ENCODE data around the gene LDLRAD2. TPM values are rescaled to one million over a fixed set of nuclear protein-coding genes. Genes with fewer than 3 reads are reported as not detected.

The LDLRAD2 gene
- polyA plus RNA-seq, 1 of the 3 experiments (the other 2 are of a cell fraction): 0.02 TPM

GRCh38 chr1:21854751-21855131 lies 42.7 kb downstream of the LDLRAD2 start:
- H3K4me2 ChIP-seq: no peak overlapping the region
- H3K27ac ChIP-seq (ENCODE audit: low read depth in 2 of 2, low read length in 1 of 2): no peak overlapping the region
- DNase-seq: no peak
- CTCF ChIA-PET: no interaction called here
- H3K4me3 ChIP-seq (ENCODE audit: low read depth in 2 of 2, low read length in 1 of 2): no peak overlapping the region
- H3K9ac ChIP-seq: no peak overlapping the region
- WGBS (ENCODE audit: low lambda C conversion rate): 94% methylated on average over 5 of the region's 13 CpGs
- no peaks in the 10 kb centered on the region for H3K27me3 ChIP-seq (ENCODE audit: insufficient read depth)
- no peak overlapping the region for H2AFZ ChIP-seq (ENCODE audit: low read depth)
- no peaks in the 10 kb centered on the region for H3K9me2 ChIP-seq
- no peaks in the 10 kb centered on the region for H3F3A ChIP-seq (replicated peaks; ENCODE audit: insufficient read depth)
- H3K4me1 ChIP-seq (ENCODE audit: control insufficient read depth in 1 of 2, insufficient read depth in 2 of 2, low read depth in 1 of 2, low read length in 1 of 2): no peaks in the 10 kb centered on the region
- H3K36me3 ChIP-seq (replicated peaks in 1 of 2; ENCODE audit: control insufficient read depth in 1 of 2, insufficient read depth in 2 of 2, low read length in 1 of 2): peaks cover 6 to 32% of the 10 kb centered on the region in 2 experiments
- H3K79me2 ChIP-seq (ENCODE audit: insufficient read depth): no peaks in the 10 kb centered on the region
- no peak for TF ChIP-seq SIN3A (IDR thresholded peaks at IDR 0.05; ENCODE audit: borderline replicate concordance, low read depth, low read length)
- no peak for TF ChIP-seq GABPA (IDR thresholded peaks at IDR 0.05; ENCODE audit: low read depth)
- TF ChIP-seq MAX (IDR thresholded peaks at IDR 0.05; ENCODE audit: low read depth): no peak
- no peak for TF ChIP-seq SMC3 (IDR thresholded peaks at IDR 0.05; ENCODE audit: low read depth, low read length)
- TF ChIP-seq, protein P1, sequence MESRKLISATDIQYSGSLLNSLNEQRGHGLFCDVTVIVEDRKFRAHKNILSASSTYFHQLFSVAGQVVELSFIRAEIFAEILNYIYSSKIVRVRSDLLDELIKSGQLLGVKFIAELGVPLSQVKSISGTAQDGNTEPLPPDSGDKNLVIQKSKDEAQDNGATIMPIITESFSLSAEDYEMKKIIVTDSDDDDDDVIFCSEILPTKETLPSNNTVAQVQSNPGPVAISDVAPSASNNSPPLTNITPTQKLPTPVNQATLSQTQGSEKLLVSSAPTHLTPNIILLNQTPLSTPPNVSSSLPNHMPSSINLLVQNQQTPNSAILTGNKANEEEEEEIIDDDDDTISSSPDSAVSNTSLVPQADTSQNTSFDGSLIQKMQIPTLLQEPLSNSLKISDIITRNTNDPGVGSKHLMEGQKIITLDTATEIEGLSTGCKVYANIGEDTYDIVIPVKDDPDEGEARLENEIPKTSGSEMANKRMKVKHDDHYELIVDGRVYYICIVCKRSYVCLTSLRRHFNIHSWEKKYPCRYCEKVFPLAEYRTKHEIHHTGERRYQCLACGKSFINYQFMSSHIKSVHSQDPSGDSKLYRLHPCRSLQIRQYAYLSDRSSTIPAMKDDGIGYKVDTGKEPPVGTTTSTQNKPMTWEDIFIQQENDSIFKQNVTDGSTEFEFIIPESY (IDR thresholded peaks at IDR 0.05; ENCODE audit: borderline replicate concordance, low read depth): no peak
- TF ChIP-seq, protein P2, sequence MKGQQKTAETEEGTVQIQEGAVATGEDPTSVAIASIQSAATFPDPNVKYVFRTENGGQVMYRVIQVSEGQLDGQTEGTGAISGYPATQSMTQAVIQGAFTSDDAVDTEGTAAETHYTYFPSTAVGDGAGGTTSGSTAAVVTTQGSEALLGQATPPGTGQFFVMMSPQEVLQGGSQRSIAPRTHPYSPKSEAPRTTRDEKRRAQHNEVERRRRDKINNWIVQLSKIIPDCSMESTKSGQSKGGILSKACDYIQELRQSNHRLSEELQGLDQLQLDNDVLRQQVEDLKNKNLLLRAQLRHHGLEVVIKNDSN (IDR thresholded peaks at IDR 0.05; ENCODE audit: borderline replicate concordance, low read depth): no peak
- no peak for TF ChIP-seq NRF1 (IDR thresholded peaks at IDR 0.05; ENCODE audit: low read depth, low read length)
- no peak for TF ChIP-seq PBX3 (IDR thresholded peaks at IDR 0.05)
- TF ChIP-seq EZH2phosphoT487 (IDR thresholded peaks at IDR 0.05; ENCODE audit: borderline replicate concordance, low read depth): no peak
- TF ChIP-seq FOSL2 (IDR thresholded peaks at IDR 0.05; ENCODE audit: borderline replicate concordance, low read depth): no peak
- TF ChIP-seq CTCF (IDR thresholded peaks at IDR 0.05): no peak
- no peak for TF ChIP-seq NFIC (IDR thresholded peaks at IDR 0.05; ENCODE audit: borderline replicate concordance)
- no peak for TF ChIP-seq MXI1 (IDR thresholded peaks at IDR 0.05; ENCODE audit: low read depth, low read length)
- POLR2A ChIA-PET: no interaction called here
- no peaks in the 10 kb centered on the region for H4K20me1 ChIP-seq (ENCODE audit: insufficient read depth)
- no peaks in the 10 kb centered on the region for H3K9me3 ChIP-seq

Measured in SK-N-SH (cell line).